Measurements from ENCODE around the gene EFNA5. TPM values are rescaled to one million over a fixed set of nuclear protein-coding genes. Genes with fewer than 3 reads are reported as not detected.

EFNA5 gene
- total RNA-seq, 1 donor: 6.5 TPM

DNA sequence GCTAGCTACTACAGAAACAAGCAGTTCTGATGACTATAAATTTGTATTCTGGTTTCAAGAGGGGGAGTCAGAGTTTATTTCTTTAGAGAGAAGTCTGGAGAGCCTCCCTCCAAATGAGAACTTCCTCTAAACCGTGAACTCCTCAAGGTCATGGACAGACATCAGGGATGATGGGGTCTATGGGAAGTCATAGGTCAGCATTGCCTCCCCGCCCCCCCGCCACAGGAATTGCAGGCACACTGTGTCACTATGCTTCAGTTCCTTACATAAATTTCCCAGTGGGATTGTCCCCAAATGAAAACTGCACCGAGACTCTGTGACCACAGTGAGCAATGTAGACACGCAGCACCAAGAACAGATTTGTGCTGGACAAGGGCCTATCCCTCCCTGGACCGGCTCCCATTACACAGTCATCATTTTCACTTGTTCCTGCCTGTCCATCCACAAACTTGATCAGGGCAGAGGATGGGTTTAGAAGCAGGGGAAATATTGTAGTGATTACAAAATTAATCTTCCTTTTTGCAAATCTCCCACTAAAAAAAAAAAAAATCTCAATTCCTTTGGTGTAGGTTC lies 300.3 kb downstream of the EFNA5 start:
- TF ChIP-seq, protein P1, sequence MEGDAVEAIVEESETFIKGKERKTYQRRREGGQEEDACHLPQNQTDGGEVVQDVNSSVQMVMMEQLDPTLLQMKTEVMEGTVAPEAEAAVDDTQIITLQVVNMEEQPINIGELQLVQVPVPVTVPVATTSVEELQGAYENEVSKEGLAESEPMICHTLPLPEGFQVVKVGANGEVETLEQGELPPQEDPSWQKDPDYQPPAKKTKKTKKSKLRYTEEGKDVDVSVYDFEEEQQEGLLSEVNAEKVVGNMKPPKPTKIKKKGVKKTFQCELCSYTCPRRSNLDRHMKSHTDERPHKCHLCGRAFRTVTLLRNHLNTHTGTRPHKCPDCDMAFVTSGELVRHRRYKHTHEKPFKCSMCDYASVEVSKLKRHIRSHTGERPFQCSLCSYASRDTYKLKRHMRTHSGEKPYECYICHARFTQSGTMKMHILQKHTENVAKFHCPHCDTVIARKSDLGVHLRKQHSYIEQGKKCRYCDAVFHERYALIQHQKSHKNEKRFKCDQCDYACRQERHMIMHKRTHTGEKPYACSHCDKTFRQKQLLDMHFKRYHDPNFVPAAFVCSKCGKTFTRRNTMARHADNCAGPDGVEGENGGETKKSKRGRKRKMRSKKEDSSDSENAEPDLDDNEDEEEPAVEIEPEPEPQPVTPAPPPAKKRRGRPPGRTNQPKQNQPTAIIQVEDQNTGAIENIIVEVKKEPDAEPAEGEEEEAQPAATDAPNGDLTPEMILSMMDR (IDR thresholded peaks at IDR 0.05; ENCODE audit: insufficient read depth, low read depth, low read length): no peak
- DNase-seq (ENCODE audit: low read depth): no peak
- no peak overlapping the region for H3K4me3 ChIP-seq (ENCODE audit: low read depth, low read length)

DNA sequence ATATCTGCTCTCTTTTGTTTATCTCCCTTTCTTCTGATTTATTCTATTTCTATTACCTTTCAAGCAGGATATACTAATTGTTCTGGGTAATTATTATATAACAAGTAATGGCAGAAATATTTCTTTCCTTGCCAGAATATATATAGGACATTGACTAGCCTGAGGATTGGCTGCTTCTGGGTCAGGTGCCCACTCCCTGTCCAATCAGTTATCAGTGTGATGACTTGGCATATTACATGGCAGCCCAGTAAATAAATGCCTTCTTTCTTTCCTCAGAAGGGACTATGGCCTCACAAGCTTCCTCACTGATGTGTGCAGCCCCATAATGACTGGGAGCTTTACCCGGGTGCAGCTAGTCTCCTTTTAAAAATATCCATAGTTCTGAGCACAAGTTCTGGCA lies 301.1 kb downstream of the EFNA5 start:
- DNase-seq (ENCODE audit: low read depth): no peak
- no peak overlapping the region for H3K4me3 ChIP-seq (ENCODE audit: low read depth, low read length)
- TF ChIP-seq, protein P1 (IDR thresholded peaks at IDR 0.05; ENCODE audit: insufficient read depth, low read depth, low read length): no peak

DNA sequence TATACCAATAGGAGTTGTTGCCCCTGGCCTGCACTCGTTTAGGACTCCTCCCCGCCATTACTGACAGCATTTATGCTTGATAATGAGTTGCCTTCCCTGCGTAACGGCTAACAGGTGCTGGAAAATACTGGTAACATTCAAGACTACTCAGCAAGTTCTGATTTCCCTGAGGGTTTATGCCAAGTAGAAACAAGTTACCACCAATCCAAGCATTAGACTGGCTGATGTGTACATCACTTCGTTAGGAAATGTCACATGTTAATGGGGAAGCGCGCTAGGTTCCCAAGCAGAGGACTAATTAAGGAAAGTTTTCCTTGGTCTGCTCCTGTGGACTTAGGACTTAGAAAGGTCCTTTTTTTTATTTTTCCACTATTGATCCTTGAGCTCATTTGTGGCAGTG lies 302.1 kb downstream of the EFNA5 start:
- H3K4me3 ChIP-seq (ENCODE audit: low read depth, low read length): no peak overlapping the region
- TF ChIP-seq, protein P1 (IDR thresholded peaks at IDR 0.05; ENCODE audit: insufficient read depth, low read depth, low read length): no peak
- DNase-seq (ENCODE audit: low read depth): no peak

DNA sequence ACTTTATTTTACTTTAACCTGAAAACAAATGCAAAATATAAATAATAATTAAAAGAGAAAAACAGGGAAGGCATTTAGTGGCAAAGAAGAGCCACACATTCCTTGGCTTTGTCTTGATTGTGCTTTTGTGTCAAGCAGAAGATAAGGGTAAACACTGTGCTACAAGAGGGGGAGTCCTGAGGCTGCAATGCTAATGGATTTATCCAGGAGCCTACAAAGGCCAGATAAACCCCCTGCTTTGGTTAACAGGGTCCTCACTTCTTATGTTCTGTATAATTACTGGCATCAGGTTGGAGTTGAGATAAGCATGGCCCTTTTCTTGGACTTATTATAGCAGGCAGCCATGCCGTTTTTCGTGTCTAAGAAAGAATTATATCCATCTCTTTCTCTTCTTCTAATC lies 302.8 kb downstream of the EFNA5 start:
- no peak for DNase-seq (ENCODE audit: low read depth)
- TF ChIP-seq, protein P1 (IDR thresholded peaks at IDR 0.05; ENCODE audit: insufficient read depth, low read depth, low read length): no peak
- H3K4me3 ChIP-seq (ENCODE audit: low read depth, low read length): no peak overlapping the region

DNA sequence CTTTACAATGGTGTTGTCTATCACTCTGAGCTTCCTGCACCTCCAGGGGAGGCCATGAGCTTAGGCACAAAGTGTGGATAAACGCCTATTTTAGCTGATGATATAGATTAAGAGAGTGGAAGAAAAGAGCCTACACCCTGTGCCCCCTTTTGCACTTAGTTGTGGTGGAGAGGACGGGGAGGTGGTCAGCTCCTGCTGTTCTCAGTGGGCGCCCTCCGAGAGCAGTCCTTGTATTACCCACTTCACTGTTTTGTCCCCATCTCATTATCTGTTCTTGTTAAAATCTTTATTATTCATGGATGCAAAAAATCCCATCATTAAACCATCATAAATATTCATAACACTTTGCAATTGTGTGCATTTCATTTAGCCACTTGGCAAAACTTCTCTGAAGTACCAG lies 303.3 kb downstream of the EFNA5 start:
- H3K4me3 ChIP-seq (ENCODE audit: low read depth, low read length): no peak overlapping the region
- no peak for DNase-seq (ENCODE audit: low read depth)
- TF ChIP-seq, protein P1 (IDR thresholded peaks at IDR 0.05; ENCODE audit: insufficient read depth, low read depth, low read length): no peak

DNA sequence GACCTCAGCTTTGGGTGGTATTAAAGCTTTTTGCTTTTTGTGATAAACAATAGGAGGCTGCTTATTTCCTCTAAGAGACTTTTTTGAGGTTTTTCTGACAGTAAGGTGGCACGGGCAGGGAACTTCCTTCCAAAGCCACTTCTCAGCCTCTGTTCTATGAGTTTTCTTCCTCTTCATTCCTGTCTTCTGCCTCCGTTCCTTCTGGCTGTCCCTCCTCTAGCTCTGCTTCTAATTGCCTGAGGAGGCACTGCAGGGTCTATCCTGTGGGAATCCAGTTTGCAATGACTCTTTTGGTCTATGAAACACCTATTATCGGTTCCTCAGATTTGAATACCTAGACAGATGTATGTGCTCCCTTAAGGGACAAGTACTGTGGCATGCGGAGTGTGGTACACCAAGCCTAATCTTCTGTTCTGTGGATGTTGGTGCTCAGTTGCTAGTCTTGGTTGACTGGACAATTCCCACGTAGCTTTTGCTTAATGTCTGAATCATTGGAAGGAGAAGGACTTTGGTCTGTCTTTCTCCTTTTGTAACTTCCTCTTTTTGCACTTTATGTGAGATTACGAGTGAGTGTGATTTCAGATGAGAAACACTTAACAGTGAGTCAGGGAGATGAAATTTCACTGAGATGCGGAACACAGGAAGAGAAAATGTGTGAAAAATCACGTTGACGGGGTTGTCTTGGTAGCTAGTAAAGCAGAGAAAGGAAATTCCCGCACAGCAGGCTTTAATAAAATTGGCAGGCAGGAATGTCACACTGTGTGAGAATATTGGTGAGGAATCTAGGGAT lies 305.2 kb downstream of the EFNA5 start:
- TF ChIP-seq, protein P1 (IDR thresholded peaks at IDR 0.05; ENCODE audit: insufficient read depth, low read depth, low read length): no peak
- DNase-seq (ENCODE audit: low read depth): no peak
- no peak overlapping the region for H3K4me3 ChIP-seq (ENCODE audit: low read depth, low read length)
